Gastroesophageal sphincter (tissue), 3 donors: Measurements from ENCODE around the gene OTUD5.

Experiments used
- POLR2AphosphoS5 ChIP-seq: sonication (generic); formaldehyde crosslinking; IDR thresholded peaks from one replicate; pipeline ENCODE4 v1.6.1; 2017; ENCODE audit warnings: antibody characterized with exemption
- TF ChIP-seq, protein P1 (sequence below), 4 experiments: fragments of 200-600 bp in 2 of 4; fragments of 450-650 bp in 2 of 4; sonication (generic) in 1 of 4; IDR thresholded peaks; one replicate each; pipeline ENCODE4 v1.5.1; 2017 to 2019; ENCODE audit warnings: antibody characterized with exemption in 4 of 4, mild to moderate bottlenecking in 2 of 4, moderate library complexity in 2 of 4

DNA sequence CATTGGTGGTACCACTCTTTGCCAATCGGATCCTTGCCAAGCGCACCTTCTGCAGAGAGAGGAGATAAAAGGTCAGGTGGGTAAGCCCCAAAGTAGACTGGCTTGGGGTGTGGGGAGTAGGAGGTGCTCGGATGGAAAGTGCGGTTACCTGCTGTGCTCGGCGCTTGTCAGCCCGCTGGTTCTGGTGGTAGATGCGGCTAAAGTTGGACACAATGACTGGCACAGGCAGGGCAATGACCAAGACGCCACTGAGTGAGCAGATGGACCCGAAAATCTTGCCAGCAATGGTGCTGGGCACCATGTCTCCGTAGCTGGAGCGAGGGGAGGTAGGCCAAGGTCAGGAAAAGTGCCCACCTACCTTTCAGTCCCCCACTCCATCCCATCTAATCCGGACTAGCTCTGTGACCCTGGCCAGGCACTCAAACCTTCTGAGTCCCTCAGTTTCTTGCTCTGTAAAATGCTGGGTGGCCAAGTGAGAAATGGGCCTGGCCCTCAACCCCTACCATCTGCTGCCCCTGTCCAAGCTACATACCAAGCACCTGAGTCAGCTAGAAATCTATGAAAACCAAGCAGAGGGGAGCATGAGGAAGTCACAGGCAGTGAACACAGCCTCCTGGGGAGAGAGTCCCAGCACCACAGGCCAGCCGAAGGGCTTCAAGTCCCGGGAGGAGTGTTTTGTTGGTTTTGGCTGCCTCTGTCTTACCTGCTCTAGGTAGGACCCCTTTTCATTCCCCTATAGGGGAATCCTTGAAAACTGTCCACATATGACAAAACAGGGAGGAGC, 9.6 kb upstream of the OTUD5 start:
- TF ChIP-seq, protein P1, sequence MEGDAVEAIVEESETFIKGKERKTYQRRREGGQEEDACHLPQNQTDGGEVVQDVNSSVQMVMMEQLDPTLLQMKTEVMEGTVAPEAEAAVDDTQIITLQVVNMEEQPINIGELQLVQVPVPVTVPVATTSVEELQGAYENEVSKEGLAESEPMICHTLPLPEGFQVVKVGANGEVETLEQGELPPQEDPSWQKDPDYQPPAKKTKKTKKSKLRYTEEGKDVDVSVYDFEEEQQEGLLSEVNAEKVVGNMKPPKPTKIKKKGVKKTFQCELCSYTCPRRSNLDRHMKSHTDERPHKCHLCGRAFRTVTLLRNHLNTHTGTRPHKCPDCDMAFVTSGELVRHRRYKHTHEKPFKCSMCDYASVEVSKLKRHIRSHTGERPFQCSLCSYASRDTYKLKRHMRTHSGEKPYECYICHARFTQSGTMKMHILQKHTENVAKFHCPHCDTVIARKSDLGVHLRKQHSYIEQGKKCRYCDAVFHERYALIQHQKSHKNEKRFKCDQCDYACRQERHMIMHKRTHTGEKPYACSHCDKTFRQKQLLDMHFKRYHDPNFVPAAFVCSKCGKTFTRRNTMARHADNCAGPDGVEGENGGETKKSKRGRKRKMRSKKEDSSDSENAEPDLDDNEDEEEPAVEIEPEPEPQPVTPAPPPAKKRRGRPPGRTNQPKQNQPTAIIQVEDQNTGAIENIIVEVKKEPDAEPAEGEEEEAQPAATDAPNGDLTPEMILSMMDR (IDR thresholded peaks at IDR 0.05), result no peak
- TF ChIP-seq POLR2AphosphoS5, result no peak
